H1 (cell line): ENCODE data around the gene ADGRB2. TPM values are rescaled to one million over a fixed set of nuclear protein-coding genes. Genes with fewer than 3 reads are reported as not detected.

Experiments
- CTCF ChIA-PET: fragments of 300-600 bp; sonication (Branson Sonifier 250); formaldehyde crosslinking; loops from one replicate; lab custom pipeline; 2021; ENCODE audit not compliant: partially characterized antibody; lab: Charles Lee
- POLR2A ChIA-PET: fragments of 300-600 bp; sonication (Branson Sonifier 250); formaldehyde crosslinking; loops from one replicate; lab custom pipeline; 2021; ENCODE audit warnings: inconsistent platforms; ENCODE audit not compliant: partially characterized antibody; lab: Charles Lee
- DNase-seq, 2 experiments: peaks; one replicate each; pipeline versions ENCODE4 v3.0.0 to v3.0.0-alpha.2; 2010 to 2022; ENCODE audit warnings: low spot score in 2 of 2, low read depth in 1 of 2, mixed read lengths in 1 of 2
- FAIRE-seq: peaks from 2 replicates; lab custom pipeline; 2011; peaks lifted over from hg19 to GRCh38; lab: Jason Lieb, UNC
- H2AFZ ChIP-seq: 2 replicates; pipeline ENCODE4 v1.8.1; 2012; ENCODE audit warnings: low read length, inconsistent platforms
- H2AK5ac ChIP-seq: 2 replicates; pipeline ENCODE4 v1.6.1; 2013; ENCODE audit warnings: low read depth, low read length
- H2BK120ac ChIP-seq: replicated peaks from 2 replicates; pipeline ENCODE3; 2013; ENCODE audit warnings: low read depth, low read length, inconsistent platforms
- H2BK12ac ChIP-seq: 2 replicates; pipeline ENCODE4 v1.6.1; 2013; ENCODE audit warnings: low read depth, low read length
- H2BK15ac ChIP-seq: 2 replicates; pipeline ENCODE4 v1.6.1; 2013; ENCODE audit warnings: low read length
- H2BK20ac ChIP-seq: 2 replicates; pipeline ENCODE4 v1.6.1; 2013; ENCODE audit warnings: low read length
- H2BK5ac ChIP-seq: 2 replicates; pipeline ENCODE4 v1.6.1; 2013; ENCODE audit warnings: low read depth, low read length
- H3K14ac ChIP-seq: 2 replicates; pipeline ENCODE4 v1.6.1; 2013; ENCODE audit warnings: inconsistent platforms; ENCODE audit not compliant: insufficient read length
- H3K18ac ChIP-seq: 2 replicates; pipeline ENCODE4 v1.6.1; 2013; ENCODE audit warnings: low read length; ENCODE audit errors: extremely low read depth
- H3K23ac ChIP-seq: 2 replicates; pipeline ENCODE4 v1.6.1; 2013; ENCODE audit warnings: inconsistent platforms; ENCODE audit not compliant: insufficient read length
- H3K23me2 ChIP-seq: 2 replicates; pipeline ENCODE4 v1.6.1; 2013; ENCODE audit warnings: low read depth, low read length
- H3K27ac ChIP-seq: 2 replicates; pipeline ENCODE4 v1.6.1; 2011; ENCODE audit warnings: low read depth, low read length, inconsistent platforms
- H3K27me3 ChIP-seq, 4 experiments: replicated peaks in 1 of 4; 1 replicate in 1 of 4; 2 replicates in 3 of 4; pipeline versions ENCODE4 v1.6.1 to v1.8.1; 2011 to 2013; ENCODE audit warnings: low read length in 3 of 4, mild to moderate bottlenecking in 3 of 4, inconsistent platforms in 2 of 4, mixed read lengths in 2 of 4, moderate library complexity in 1 of 4; ENCODE audit not compliant: control insufficient read depth in 3 of 4, insufficient read depth in 3 of 4; ENCODE audit errors: extremely low read depth in 1 of 4
- H3K36me3 ChIP-seq, 4 experiments: 2 replicates each; pipeline versions ENCODE4 v1.6.1 to v1.8.1; 2011 to 2013; ENCODE audit warnings: mild to moderate bottlenecking in 4 of 4, low read length in 3 of 4, moderate library complexity in 2 of 4, control low read depth in 1 of 4, inconsistent platforms in 1 of 4; ENCODE audit not compliant: insufficient read depth in 4 of 4, control insufficient read depth in 2 of 4
- H3K4ac ChIP-seq: replicated peaks from 2 replicates; pipeline ENCODE3; 2013; ENCODE audit warnings: low read length, low read depth, mixed read lengths, inconsistent platforms; ENCODE audit not compliant: insufficient read length
- H3K4me1 ChIP-seq, 4 experiments: replicated peaks in 1 of 4; 1 replicate in 1 of 4; 2 replicates in 3 of 4; pipeline versions ENCODE4 v1.6.1 to v1.8.1; 2011 to 2013; ENCODE audit warnings: low read length in 3 of 4, inconsistent platforms in 2 of 4, mixed read lengths in 1 of 4; ENCODE audit not compliant: insufficient read depth in 4 of 4, control insufficient read depth in 3 of 4
- H3K4me2 ChIP-seq, 2 experiments: 2 replicates each; pipeline versions ENCODE4 v1.6.1 to v1.8.1; 2011 to 2013; ENCODE audit warnings: low read depth in 2 of 2, low read length in 2 of 2, control low read depth in 1 of 2, inconsistent platforms in 1 of 2, mild to moderate bottlenecking in 1 of 2; ENCODE audit not compliant: insufficient read depth in 1 of 2
- H3K4me3 ChIP-seq, 4 experiments: fragments of 200-600, 300-600 bp in 1 of 4; sonication (generic), shearing (Covaris generic), sonication (Bioruptor Twin) in 1 of 4; 2 replicates each; pipeline versions ENCODE4 v1.5.1 to v1.8.1; 2011 to 2016; ENCODE audit warnings: low read length in 4 of 4, low read depth in 3 of 4, control low read depth in 2 of 4, inconsistent platforms in 2 of 4, mild to moderate bottlenecking in 2 of 4, mixed read lengths in 1 of 4, moderate library complexity in 1 of 4; ENCODE audit not compliant: insufficient read depth in 2 of 4; ENCODE audit errors: extremely low read depth in 1 of 4
- H3K56ac ChIP-seq: replicated peaks from 2 replicates; pipeline ENCODE3; 2013; ENCODE audit warnings: low read depth, mild to moderate bottlenecking, mixed read lengths, low read length, inconsistent platforms; ENCODE audit not compliant: insufficient read length
- H3K79me1 ChIP-seq: 2 replicates; pipeline ENCODE4 v1.6.1; 2013; ENCODE audit warnings: low read depth, low read length, control low read depth
- H3K79me2 ChIP-seq, 2 experiments: 2 replicates each; pipeline versions ENCODE4 v1.6.1 to v1.8.1; 2012 to 2013; ENCODE audit warnings: low read length in 2 of 2, mild to moderate bottlenecking in 2 of 2, inconsistent platforms in 1 of 2; ENCODE audit not compliant: insufficient read depth in 2 of 2, control insufficient read depth in 1 of 2
- H3K9ac ChIP-seq, 4 experiments: replicated peaks in 1 of 4; 1 replicate in 1 of 4; 2 replicates in 3 of 4; pipeline versions ENCODE4 v1.6.1 to v1.8.1; 2011 to 2013; ENCODE audit warnings: low read depth in 3 of 4, low read length in 3 of 4, control low read depth in 2 of 4, mild to moderate bottlenecking in 2 of 4, moderate library complexity in 2 of 4, inconsistent platforms in 1 of 4; ENCODE audit errors: extremely low read depth in 1 of 4
- H3K9me3 ChIP-seq, 2 experiments: 2 replicates each; pipeline versions ENCODE4 v1.6.1 to v1.8.1; 2012 to 2013; ENCODE audit warnings: mild to moderate bottlenecking in 2 of 2, moderate library complexity in 2 of 2, control low read depth in 1 of 2, inconsistent platforms in 1 of 2, low read depth in 1 of 2, low read length in 1 of 2, mixed read lengths in 1 of 2; ENCODE audit not compliant: insufficient read depth in 2 of 2
- H4K20me1 ChIP-seq, 2 experiments: replicated peaks in 1 of 2; 2 replicates each; pipeline versions ENCODE3 to v1.8.1; 2011 to 2013; ENCODE audit warnings: inconsistent platforms in 2 of 2, low read length in 2 of 2, mild to moderate bottlenecking in 1 of 2; ENCODE audit not compliant: insufficient read depth in 2 of 2, control insufficient read depth in 1 of 2
- H4K5ac ChIP-seq: 2 replicates; pipeline ENCODE4 v1.6.1; 2013; ENCODE audit warnings: low read length, low read depth, mixed read lengths, inconsistent platforms; ENCODE audit not compliant: insufficient read length
- H4K8ac ChIP-seq: 2 replicates; pipeline ENCODE4 v1.8.0; 2013; ENCODE audit warnings: mild to moderate bottlenecking, moderate library complexity, low read length, inconsistent platforms; ENCODE audit not compliant: insufficient read depth; ENCODE audit errors: extremely low read depth
- H4K91ac ChIP-seq: replicated peaks from 2 replicates; pipeline ENCODE3; 2013; ENCODE audit warnings: low read length, mixed read lengths, inconsistent platforms; ENCODE audit not compliant: insufficient read length
- EZH2 ChIP-seq: fragments of 200-600 bp; sonication (generic); IDR thresholded peaks from 2 replicates; pipeline ENCODE4 v1.7.1; 2012; ENCODE audit warnings: low read depth, mild to moderate bottlenecking, moderate library complexity, low read length, inconsistent platforms; ENCODE audit not compliant: severe bottlenecking
- POU5F1 ChIP-seq: IDR thresholded peaks from 2 replicates; pipeline ENCODE4 v1.6.1; 2011; ENCODE audit warnings: low read depth, mild to moderate bottlenecking, low read length, moderate library complexity
- SUZ12 ChIP-seq: fragments of 200-600 bp; sonication (generic); IDR thresholded peaks from 2 replicates; pipeline ENCODE4 v1.6.1; 2012; ENCODE audit warnings: mild to moderate bottlenecking, inconsistent platforms, low read length, moderate library complexity, mixed read lengths
- WGBS, 2 experiments: shearing (Covaris generic) in 1 of 2; methylation state at CpG; one replicate each; pipeline versions ENCODE4 v1.1.6 to v1.1.7; 2013 to 2015; ENCODE audit warnings: low lambda C conversion rate in 2 of 2, mixed read lengths in 2 of 2, inconsistent platforms in 1 of 2, low coverage in 1 of 2, missing lambda C conversion rate in 1 of 2; ENCODE audit not compliant: insufficient replicate concordance in 2 of 2, insufficient coverage in 1 of 2, insufficient read length in 1 of 2; ENCODE audit errors: extremely low coverage in 1 of 2, missing lambda C conversion rate in 1 of 2; 5-methylcytosine and 5-hydroxymethylcytosine counted together
- polyA plus RNA-seq, 7 experiments: library from polyadenylated mRNA; depleted of rRNA in 3 of 7; stranded (reverse) in 5 of 7; unstranded in 2 of 7; fragments of >200 nt in 5 of 7; fragments of 200-250 nt in 2 of 7; gene quantifications; 1 replicate in 5 of 7; 2 replicates in 1 of 7; 4 replicates in 1 of 7; pipeline versions ENCODE4 v1.2.1 to v1.2.3, GENCODE V29; 2011 to 2013; ENCODE audit warnings: missing spikeins in 2 of 7, mixed read lengths in 2 of 7
- total RNA-seq: library from RNA; stranded (reverse); fragmentation: NEBNext Ultra II Directional; extraction: Animal tissue kit (Norgen Biotek cat#: 25700); gene quantifications from 2 replicates; pipeline ENCODE4 v1.2.1, GENCODE V29; 2021

Gene ADGRB2
- total and polyA plus RNA-seq, 2 of the 8 experiments (the other 6 are each of a cell fraction or from before 2014, with no cell fraction given) = 15.6 to 26.2 TPM

DNA sequence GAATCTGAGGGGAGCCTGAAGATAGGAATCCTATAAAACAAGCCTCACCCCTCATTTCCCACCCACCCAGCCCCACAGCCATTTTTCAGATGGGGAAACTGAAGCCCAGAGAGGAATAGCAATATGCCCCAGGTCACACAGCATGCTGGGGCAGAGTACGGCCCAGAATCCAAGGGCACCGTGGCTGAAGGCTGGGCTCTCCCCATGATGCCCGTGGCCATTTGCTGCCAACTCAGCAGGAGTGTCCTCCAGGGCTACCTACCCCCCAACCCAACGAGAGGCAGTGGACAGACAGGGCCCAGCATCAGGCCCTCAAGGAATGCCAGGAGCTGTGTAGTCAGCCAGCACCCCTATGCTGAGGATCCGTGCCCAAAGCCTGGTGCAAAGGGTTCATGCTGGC, 68.8 kb downstream of the ADGRB2 start:
- no peaks in the 10 kb centered on the region for H3K27me3 ChIP-seq
- no peaks in the 10 kb centered on the region for H4K20me1 ChIP-seq
- H4K91ac ChIP-seq = no peak overlapping the region
- H3K79me1 ChIP-seq = no peaks in the 10 kb centered on the region
- no peak overlapping the region for H3K4me3 ChIP-seq
- no peak overlapping the region for H3K4me2 ChIP-seq
- no peak overlapping the region for H2AK5ac ChIP-seq
- H3K4ac ChIP-seq = no peak overlapping the region
- H3K56ac ChIP-seq = no peak overlapping the region
- no peak overlapping the region for H2BK120ac ChIP-seq
- no peak overlapping the region for H3K14ac ChIP-seq
- no peak overlapping the region for H3K27ac ChIP-seq
- no peaks in the 10 kb centered on the region for H3K79me2 ChIP-seq
- DNase-seq (no peak), FAIRE-seq (no peak)
- H2BK20ac ChIP-seq = no peak overlapping the region
- no peak overlapping the region for H2BK12ac ChIP-seq
- no peak overlapping the region for H4K8ac ChIP-seq
- WGBS, 2 experiments = 95% methylated on average over 5 of the region's 5 CpGs; no CpG with 5 or more reads in 1 of the 2 experiments
- POLR2A ChIA-PET = interaction anchor here (1.1 kb wide), 1 partner anchor 17 kb away, joined by 3 read pairs; no protein-coding TSS in a partner anchor
- no peak overlapping the region; the same call in 1 of the 2 replicates for H2BK5ac ChIP-seq
- H3K4me1 ChIP-seq = no peaks in the 10 kb centered on the region; a peak in 1 of 7 replicates
- no peaks in the 10 kb centered on the region for H3K9me3 ChIP-seq
- no peak overlapping the region for H2BK15ac ChIP-seq
- H3K18ac ChIP-seq = no peak overlapping the region
- no peaks in the 10 kb centered on the region for H3K23me2 ChIP-seq
- no peak overlapping the region for H4K5ac ChIP-seq
- CTCF ChIA-PET = interaction anchor here (1.1 to 5.3 kb wide), 7 partner anchors 12 to 32 kb away, joined by 3 to 31 read pairs (median 4); no protein-coding TSS in a partner anchor
- H2AFZ ChIP-seq = no peak overlapping the region
- H3K23ac ChIP-seq = no peak overlapping the region
- H3K36me3 ChIP-seq = no peaks in the 10 kb centered on the region
- no peak overlapping the region for H3K9ac ChIP-seq
- no peak for TF ChIP-seq SUZ12
- no peak for TF ChIP-seq POU5F1
- TF ChIP-seq EZH2 = no peak
